Muscle of leg (tissue), 16 donors: ENCODE measurements around the gene AGRN. TPM values are rescaled to one million over a fixed set of nuclear protein-coding genes. Genes with fewer than 3 reads are reported as not detected.

Source experiments
- DNase-seq: peaks from one replicate; pipeline ENCODE4 v3.0.0; 2013
- H3K27ac ChIP-seq: one replicate; pipeline ENCODE4 v1.5.1; 2013; ENCODE audit warnings: mild to moderate bottlenecking, low read length, control low read depth
- H3K27me3 ChIP-seq: one replicate; pipeline ENCODE4 v1.6.1; 2013; ENCODE audit warnings: low read length; ENCODE audit not compliant: control insufficient read depth, insufficient read depth
- H3K36me3 ChIP-seq: one replicate; pipeline ENCODE4 v1.6.1; 2013; ENCODE audit warnings: low read length; ENCODE audit not compliant: control insufficient read depth, insufficient read depth
- H3K4me1 ChIP-seq: one replicate; pipeline ENCODE4 v1.6.1; 2013; ENCODE audit warnings: low read length; ENCODE audit not compliant: control insufficient read depth, insufficient read depth
- H3K4me3 ChIP-seq: one replicate; pipeline ENCODE4 v1.5.1; 2013; ENCODE audit warnings: low read length, control low read depth
- H3K9me3 ChIP-seq: replicated peaks from 2 replicates; pipeline ENCODE4 v1.6.1; 2013; ENCODE audit warnings: low read depth, low read length; ENCODE audit not compliant: control insufficient read depth
- WGBS: methylation state at CpG from one replicate; pipeline ENCODE4 v1.1.5; 2013; ENCODE audit warnings: missing lambda C conversion rate; ENCODE audit not compliant: insufficient coverage; 5-methylcytosine and 5-hydroxymethylcytosine counted together
- long read RNA-seq, 11 donors: transcript quantifications; one replicate each; lab custom pipeline, GENCODE V29; 2026
- polyA plus RNA-seq, 8 donors: library from polyadenylated mRNA; unstranded; fragments of 120-200 nt; gene quantifications; one replicate each; pipeline versions ENCODE4 v1.2.1 to v1.2.3, GENCODE V29; 2013; ENCODE audit warnings: inconsistent platforms in 1 of 8, low replicate concordance in 1 of 8; ENCODE audit not compliant: insufficient read length in 8 of 8, insufficient read depth in 1 of 8
- total RNA-seq: library from RNA; stranded (reverse); fragments of 120-200 nt; gene quantifications from one replicate; pipeline ENCODE4 v1.2.4, GENCODE V29; 2013

The AGRN gene
- total RNA-seq (16.0 TPM), polyA plus RNA-seq (10 to 100 TPM; 35.9 to 92.0 (median 58.4) TPM)
- long read RNA-seq, donor 1: 0 reads
- long read RNA-seq, donor 2: 0 reads
- long read RNA-seq, donor 3, partial matches to known transcripts: 15 of 15 reads
- long read RNA-seq, donor 3, other reads (novel, unspliced or antisense): 0 of 15 reads
- long read RNA-seq, donor 4: 0 reads
- long read RNA-seq, donor 5, full-length matches to known transcripts: 1 of 30 reads
- long read RNA-seq, donor 5, partial matches to known transcripts: 29 of 30 reads
- long read RNA-seq, donor 5, other reads (novel, unspliced or antisense): 0 of 30 reads
- long read RNA-seq, donor 6, partial matches to known transcripts: 0 of 2 reads
- long read RNA-seq, donor 6, other reads (novel, unspliced or antisense): 0 of 2 reads
- long read RNA-seq, donor 7: 0 reads
- long read RNA-seq, donor 8: 0 reads
- long read RNA-seq, donor 9, partial matches to known transcripts: 0 of 2 reads
- long read RNA-seq, donor 9, other reads (novel, unspliced or antisense): 0 of 2 reads
- long read RNA-seq, donor 10: 0 reads
- long read RNA-seq, donor 11: 0 reads

- DNase-seq: peak; percentile 50
- WGBS: under 1% methylated on average over 49 of the region's 58 CpGs
- H3K36me3 ChIP-seq: peaks cover 5% of the 10 kb centered on the region
- no peaks in the 10 kb centered on the region for H3K9me3 ChIP-seq
- H3K4me3 ChIP-seq: peak within 1 kb of the TSS; percentile 45
- H3K4me1 ChIP-seq: peaks cover 52% of the 10 kb centered on the region
- H3K27me3 ChIP-seq: peaks cover 3% of the 10 kb centered on the region
- H3K27ac ChIP-seq: peak within 1 kb of the TSS; percentile 65
Observed at GRCh38 chr1:1020000-1020404, at the start of gene AGRN. Gene AGRN (plus strand): TSS chr1:1020120. CDS start chr1:1020173, 53 bp downstream.

- WGBS: 8% methylated on average over 32 of the region's 33 CpGs
Observed at GRCh38 chr1:970242-970972, 49.5 kb upstream of the AGRN start.

GRCh38 chr1:970973-971730, 48.8 kb upstream of the AGRN start:
- Histone ChIP-seq H3K4me1 (peaks cover 17% of the 10 kb centered on the region), H3K36me3 (no peaks in the 10 kb centered on the region), H3K27me3 (peaks cover 92% of the 10 kb centered on the region), H3K9me3 (no peaks in the 10 kb centered on the region), H3K27ac (no peak overlapping the region), H3K4me3 (no peak overlapping the region)
- no peak for DNase-seq
- 45% methylated on average over 25 of the region's 42 CpGs for WGBS

More at GRCh38 chr1:970242-970972, 49.5 kb upstream of the AGRN start:
- no peak for DNase-seq
- H3K36me3 ChIP-seq: no peaks in the 10 kb centered on the region
- no peak overlapping the region for H3K27ac ChIP-seq
- peaks cover 90% of the 10 kb centered on the region for H3K27me3 ChIP-seq
- H3K9me3 ChIP-seq: no peaks in the 10 kb centered on the region
- peaks cover 16% of the 10 kb centered on the region for H3K4me1 ChIP-seq
- no peak overlapping the region for H3K4me3 ChIP-seq

GRCh38 chr1:971751-972506, 48.0 kb upstream of the AGRN start:
- WGBS: 75% methylated on average over 27 of the region's 34 CpGs
- DNase-seq: no peak
- no peaks in the 10 kb centered on the region for H3K36me3 ChIP-seq
- H3K4me1 ChIP-seq: peaks cover 12% of the 10 kb centered on the region
- peaks cover 87% of the 10 kb centered on the region for H3K27me3 ChIP-seq
- no peaks in the 10 kb centered on the region for H3K9me3 ChIP-seq
- no peak overlapping the region for H3K27ac ChIP-seq
- no peak overlapping the region for H3K4me3 ChIP-seq

DNA sequence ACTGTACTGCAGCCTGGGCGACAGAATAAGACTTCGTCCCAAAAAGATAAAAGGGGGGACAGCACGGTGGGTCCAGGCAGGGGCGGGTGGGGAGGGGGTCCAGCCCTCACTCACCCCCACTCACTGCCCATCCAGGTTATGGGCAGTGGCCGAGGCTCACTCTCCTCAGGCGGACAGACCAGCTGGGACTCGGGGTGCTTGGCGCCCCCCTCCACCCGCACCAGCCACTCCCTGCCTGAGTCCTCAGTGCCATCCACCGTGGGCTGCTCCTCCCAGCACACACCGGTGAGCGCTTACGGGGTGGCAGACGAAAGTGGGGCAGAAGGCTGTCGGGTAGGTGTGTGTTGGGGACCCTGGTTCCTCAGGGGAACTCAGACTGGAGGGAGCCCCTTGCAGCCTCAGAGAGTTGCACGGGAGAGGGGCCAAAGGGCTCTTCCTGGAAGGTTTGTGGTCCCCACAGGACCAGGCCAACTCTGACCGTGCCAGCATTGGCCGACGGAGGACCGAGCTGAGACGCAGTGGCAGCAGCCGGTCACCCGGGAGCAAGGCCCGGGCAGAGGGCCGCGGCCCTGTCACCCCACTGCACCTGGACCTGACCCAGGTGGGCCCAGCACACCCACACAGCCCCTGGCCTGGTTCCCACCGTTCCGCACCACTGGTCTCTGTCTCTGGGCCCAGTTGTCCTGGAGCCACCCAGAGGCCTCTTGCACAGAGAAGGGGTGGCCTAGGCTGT, 47.0 kb upstream of the AGRN start:
- DNase-seq: no peak

GRCh38 chr1:973459-974292, 46.2 kb upstream of the AGRN start:
- Histone ChIP-seq H3K4me3 (no peak overlapping the region), H3K36me3 (no peaks in the 10 kb centered on the region), H3K27me3 (peaks cover 70% of the 10 kb centered on the region), H3K9me3 (no peaks in the 10 kb centered on the region), H3K4me1 (peaks cover 7% of the 10 kb centered on the region), H3K27ac (no peak overlapping the region)
- WGBS: 75% methylated on average over 20 of the region's 28 CpGs
- no peak for DNase-seq

More for the DNA sequence above, 47.0 kb upstream of the AGRN start:
- no peaks in the 10 kb centered on the region for H3K36me3 ChIP-seq
- H3K27ac ChIP-seq: no peak overlapping the region
- no peak overlapping the region for H3K4me3 ChIP-seq
- 68% methylated on average over 14 of the region's 28 CpGs for WGBS
- no peaks in the 10 kb centered on the region for H3K9me3 ChIP-seq
- H3K4me1 ChIP-seq: peaks cover 7% of the 10 kb centered on the region
- H3K27me3 ChIP-seq: peaks cover 77% of the 10 kb centered on the region

DNA sequence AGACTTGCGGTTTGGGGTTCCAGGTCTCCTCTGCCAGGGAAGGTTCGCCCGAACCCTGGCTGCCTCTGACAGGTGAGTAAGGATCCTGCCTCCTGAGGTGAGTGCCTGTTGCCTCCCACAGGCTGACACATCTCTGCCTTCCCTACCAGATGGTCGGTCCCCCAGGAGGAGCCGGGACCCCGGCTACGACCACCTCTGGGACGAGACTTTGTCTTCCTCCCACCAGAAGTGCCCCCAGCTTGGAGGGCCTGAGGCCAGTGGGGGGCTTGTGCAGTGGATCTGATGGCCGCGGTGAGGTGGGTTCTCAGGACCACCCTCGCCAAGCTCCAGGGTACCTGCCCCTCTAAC, 45.7 kb upstream of the AGRN start:
- Histone ChIP-seq H3K4me1 (peaks cover 7% of the 10 kb centered on the region), H3K9me3 (no peaks in the 10 kb centered on the region), H3K4me3 (no peak overlapping the region), H3K27me3 (peaks cover 67% of the 10 kb centered on the region), H3K36me3 (no peaks in the 10 kb centered on the region), H3K27ac (no peak overlapping the region)
- DNase-seq: no peak
- WGBS: 73% methylated on average over 3 of the region's 11 CpGs

- no peaks in the 10 kb centered on the region for H3K9me3 ChIP-seq
- H3K27me3 ChIP-seq: peaks cover 64% of the 10 kb centered on the region
- H3K27ac ChIP-seq: no peak overlapping the region
- 55% methylated on average over 17 of the region's 17 CpGs for WGBS
- H3K4me1 ChIP-seq: peaks cover 7% of the 10 kb centered on the region
- no peaks in the 10 kb centered on the region for H3K36me3 ChIP-seq
- H3K4me3 ChIP-seq: no peak overlapping the region
- DNase-seq: no peak
Observed at GRCh38 chr1:974687-975328, 45.1 kb upstream of the AGRN start.
